COLO829 (cell line): ENCODE data around the gene ACTBL2.

Source experiments
- DNase-seq: peaks from one replicate; pipeline ENCODE4 v3.0.0; 2012; ENCODE audit warnings: low spot score

ACTBL2 gene

DNA sequence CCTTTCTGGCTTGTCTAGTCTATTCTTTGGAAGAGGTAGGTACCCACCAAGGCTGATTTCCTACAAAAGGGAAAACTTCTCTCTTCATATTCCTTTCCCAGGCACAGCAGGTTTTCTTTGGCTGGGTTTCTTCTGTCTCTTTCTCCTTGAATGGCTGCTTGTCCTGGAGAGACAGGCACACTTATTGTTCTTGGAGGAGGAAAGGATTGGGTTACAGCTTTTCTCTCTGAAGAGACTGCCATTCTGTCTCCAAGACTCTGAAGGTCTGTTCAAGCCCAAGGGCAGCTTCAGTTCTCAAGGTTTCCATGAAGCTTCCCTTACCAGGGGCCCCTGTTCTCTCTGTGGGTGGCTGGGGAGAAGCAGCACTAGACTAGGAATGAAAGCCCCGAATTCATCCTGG, 33.9 kb downstream of the ACTBL2 start:
- DNase-seq = peak; percentile 49

DNA sequence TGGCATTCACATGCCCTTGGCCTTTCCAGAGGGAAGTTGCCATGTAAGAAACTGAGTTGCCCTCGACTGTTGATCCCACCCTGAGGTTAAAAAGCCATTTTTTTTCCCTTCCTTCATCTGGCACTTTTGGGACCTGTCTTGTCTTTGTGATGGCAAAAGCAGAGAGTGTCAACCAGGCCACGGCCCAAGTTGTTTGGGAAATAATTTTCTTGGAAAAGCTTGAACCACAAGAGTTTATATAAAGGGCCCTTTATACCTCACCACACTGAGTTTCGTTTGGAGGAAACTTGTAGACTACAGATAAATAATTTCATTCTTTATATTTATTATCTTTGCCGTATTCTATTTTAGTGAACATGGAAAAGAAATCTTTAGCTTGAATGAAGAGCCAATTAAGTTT, 34.3 kb downstream of the ACTBL2 start:
- DNase-seq = no peak

DNA sequence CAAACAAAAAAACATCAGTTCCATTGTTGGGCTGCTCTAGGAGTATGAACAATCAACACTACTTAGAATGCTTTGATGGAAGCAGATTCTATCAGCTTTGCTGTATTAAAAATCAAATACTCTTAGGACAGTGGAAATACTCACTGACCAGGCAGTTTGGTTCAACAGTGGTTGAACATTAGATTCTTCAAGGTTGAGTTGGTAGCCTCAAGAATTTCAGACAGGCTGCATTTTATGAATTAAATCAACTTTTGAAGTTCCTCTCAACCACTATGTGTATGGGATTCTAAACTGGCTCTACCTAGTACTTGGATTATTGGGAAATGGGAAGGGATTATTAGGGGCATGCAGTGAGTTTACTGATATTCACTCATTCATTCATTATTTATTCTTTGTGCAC, 35.0 kb downstream of the ACTBL2 start:
- no peak for DNase-seq

DNA sequence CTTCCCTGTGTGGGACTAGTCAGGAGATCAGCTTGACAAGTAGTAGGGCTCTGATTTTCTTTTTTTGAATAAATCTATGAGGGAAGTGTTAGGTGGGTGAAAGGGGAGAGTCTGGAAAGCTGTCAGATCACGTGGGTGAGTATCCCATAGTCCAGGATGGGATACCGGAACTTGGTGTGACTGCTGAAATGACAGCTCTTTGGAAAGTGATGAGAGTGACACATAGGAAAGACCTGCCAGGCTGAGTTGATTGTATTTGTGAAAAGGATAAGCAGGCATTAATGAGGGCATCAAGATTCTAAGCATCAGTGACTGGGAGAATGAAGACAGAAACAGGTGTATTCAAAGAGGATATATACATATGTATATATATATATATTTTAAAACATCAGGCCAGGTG, 35.6 kb downstream of the ACTBL2 start:
- DNase-seq = no peak

DNA sequence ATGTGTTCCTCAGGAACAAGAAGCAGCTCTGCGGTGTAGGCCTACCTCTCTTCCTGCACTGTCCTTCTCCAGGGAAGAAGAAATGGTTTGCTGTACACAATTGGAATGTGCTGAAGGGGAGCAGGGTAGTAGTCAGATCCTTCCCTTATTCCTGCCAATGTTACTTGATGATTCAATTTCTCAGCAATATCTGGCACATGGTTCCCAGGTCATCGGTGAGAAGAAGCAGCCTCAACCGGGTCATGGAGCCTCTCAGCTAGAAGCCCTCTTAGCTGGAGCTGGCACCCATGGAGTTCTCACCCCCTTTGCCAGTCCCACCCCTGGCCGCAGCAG, 36.9 kb downstream of the ACTBL2 start:
- no peak for DNase-seq

DNA sequence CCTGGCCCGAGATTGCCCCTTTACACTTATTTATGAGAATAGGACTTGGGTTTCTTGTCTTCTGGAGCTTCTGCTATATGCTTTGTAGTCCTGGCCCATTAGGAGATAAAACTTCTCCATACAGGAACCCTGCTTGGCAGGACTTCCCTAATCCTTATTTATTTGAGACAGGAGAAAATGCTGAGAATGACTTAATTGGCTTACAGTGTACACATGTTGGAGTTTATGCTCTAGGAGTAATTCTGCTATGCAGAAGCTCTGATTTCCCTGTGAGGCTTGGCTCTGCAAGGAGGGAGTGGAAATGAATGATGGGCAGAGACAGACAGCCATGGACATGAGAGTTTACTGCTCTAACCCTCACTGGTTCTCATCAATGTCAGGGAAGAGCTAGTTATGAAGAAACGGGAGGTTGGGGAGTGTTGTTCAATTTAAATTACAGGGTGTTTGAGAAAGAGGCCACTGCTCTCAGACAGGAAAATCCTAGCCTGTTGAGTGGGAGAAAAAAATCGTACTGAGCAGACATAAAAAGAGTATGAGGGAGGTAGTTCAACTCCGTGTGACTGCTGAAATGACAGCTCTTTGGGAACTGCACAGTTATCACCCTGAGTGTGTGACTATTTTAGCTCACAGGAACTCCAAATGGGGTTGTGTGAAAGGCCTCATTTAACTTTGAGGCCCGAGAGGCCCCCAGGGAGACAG, 37.5 kb downstream of the ACTBL2 start:
- DNase-seq = no peak

DNA sequence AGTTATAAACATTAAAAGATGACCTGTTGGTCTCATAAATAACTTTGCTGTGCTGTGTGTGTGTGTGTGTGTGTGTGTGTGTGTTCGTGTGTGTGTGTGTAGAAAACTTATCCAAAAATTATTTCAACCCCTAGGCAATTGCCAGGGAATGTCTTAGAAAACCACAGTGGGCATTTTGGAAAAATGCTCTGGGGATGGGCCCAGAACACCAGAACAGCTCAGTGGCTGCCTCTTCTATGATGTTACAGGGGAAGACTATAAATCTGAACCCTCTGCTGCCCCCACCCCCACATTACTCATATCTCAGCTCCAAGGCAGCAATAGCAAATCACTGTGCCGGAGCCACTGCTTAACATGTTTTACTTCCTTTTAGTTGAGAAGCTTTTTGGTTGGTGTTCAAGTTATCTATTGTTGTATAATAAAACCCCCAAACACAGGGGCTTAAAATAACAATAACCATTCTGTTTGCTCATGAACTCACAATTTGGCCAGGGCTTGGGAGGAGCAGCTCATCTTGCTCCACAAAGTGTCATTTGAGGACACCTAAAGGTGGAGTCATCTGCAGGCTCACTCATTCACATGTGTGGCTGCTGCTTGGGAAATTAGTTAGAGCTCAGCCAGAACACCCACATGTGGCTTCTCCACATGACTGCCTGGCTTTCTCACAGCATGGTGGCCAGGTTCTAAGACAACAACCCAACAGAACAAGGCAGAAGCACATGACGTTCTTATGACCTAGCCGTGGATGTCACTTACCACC, 40.4 kb downstream of the ACTBL2 start:
- DNase-seq = no peak

DNA sequence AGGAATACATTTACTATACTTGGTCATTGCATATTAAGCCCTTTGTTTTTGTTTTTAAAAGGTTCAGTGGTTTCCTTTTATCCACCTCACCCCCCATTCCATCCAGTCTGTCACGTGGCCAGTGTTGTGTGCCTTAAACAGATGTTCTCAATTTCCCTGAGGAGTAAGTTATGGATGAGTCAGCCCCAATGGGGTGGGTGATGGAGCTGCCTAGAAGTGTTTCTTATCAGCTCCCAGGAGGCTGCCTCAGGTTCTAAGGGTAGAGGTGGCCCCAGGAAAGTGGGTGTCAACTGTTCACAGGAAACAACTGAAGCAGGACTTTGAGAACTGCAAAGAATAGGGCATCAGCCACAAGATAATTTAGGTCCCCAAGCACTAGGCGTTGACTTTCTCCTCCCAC, 41.1 kb downstream of the ACTBL2 start:
- peak; percentile 54 for DNase-seq

DNA sequence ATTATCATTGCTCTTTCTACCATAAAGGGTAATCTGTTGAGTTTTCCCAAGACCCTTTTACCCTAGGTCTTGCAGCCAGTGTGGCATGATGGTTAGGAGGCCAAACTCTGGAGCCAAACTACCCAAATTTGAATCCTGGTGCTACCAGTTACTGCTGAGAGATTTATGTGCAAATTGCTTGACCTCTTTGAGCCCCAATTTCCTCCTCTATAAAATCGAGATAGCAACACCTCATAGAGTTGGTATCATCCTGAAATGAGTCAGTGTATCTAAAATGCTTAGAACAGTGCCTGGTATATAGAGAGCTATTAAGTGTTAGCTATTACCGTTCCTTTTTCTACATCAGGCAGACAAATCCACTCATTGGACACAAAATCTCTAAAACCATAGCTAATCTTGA, 43.0 kb downstream of the ACTBL2 start:
- no peak for DNase-seq

DNA sequence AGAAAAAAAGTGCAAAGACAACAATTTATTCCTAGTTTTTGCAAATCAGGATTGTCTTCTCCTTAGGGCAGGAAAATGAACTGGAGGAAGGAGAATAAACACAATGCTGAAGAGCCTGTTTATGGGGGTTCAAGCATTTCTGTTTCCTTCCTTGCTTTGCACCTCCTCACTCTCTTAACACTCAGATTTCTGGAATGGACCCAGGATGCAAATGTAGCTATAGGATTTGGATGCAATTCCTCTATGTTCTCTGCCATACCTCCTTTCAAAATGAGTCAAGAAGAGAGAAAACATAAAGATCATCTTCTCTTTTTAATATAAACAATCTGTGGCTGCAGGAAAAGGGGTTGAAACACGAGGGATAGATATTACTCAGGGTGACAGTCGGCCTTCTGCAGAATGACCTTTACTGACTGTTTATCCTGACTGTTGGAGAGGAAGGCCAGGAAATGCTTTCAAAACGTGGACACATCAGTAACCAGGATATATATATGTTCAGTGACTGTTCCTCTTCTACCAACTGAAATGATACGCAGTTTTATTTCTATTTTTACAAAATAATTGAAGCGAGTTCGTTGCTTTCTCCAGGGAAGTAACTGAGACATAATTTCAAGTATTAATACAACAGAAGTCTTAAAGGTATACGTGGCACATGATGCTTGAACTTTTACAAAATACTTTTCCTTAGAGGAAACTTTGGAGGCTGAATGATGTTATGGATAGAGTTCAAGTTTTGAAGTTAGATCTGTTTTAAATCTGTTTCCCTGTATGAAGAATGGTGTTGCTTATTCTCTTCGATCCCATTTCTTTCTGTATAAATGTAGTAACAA, 44.4 kb downstream of the ACTBL2 start:
- DNase-seq = no peak

DNA sequence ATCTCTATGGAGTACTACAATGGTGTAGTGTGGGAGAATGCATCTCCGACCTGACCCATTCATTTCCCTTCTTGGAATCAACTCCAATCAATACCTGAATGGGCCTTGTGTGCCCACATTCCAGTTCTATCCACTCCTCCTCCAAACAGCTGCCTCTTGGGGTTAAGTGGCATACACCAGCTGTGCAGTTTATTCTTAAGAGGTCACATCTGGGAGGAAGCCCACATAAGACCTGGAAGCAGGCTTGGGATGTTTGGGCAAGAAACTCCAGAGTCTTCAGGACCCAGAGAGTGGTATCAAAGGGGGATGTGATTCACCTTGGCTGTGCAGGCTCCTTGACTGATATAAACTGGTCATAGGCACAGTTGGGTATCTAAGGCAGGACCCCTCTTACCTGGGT, 46.0 kb downstream of the ACTBL2 start:
- no peak for DNase-seq

DNA sequence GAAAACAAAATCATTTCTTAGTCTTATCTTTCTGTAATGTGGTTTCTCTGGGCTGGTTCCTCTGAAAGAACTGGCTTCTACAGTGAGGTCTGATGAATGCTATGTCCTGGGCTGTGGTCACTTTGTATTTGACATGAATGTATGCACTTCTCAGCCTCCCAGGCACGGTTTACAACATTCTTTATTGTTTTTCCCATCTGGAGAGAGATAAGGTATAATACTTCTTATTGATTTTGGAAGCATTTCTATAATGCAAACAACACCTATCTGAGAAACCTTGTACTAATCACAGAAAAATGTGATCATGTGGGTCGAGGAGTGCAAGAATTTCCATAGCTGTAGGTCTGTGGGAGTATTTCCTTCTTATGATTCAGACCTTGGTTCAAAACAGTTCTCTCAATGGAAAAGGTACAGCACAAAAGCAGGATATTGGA, 46.9 kb downstream of the ACTBL2 start:
- DNase-seq = no peak

DNA sequence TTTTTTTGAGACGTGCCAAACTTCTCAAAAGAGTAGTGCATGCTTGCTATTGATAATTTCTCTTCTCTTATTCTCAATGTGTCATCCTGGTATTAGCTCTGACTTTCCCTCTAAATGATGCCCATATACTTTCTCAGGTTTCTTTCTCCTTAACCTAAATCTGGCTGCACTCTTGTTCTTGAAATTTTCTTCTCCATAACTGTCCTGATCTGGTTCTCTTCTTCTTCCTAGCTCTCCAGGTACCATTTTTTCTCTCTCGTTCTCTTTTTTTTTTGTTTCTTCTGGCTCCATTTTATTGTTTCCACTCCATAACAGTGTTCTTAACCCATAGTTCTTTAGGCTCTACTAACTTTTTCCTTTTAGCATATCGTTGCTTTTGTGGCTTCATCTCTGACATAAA, 47.9 kb downstream of the ACTBL2 start:
- no peak for DNase-seq

DNA sequence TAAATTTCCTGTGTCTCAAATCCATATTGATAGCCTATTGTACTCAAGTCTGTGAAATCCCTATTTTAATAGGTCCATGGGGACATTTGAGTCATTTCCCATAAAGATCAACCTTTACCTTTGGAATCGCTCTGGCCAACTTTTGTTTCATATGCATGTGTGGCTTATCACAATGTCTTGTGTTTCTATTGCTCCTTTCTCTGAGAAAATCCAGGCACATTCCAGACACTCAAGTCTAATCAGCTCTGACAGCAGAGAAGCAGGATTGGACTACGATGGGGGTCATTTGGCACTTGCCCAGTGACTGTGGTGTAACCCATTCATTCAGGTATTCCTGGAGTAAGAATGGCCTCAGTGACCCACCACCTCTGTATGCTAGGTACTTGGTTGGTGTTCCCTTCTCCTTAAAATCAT, 48.4 kb downstream of the ACTBL2 start:
- DNase-seq = no peak

DNA sequence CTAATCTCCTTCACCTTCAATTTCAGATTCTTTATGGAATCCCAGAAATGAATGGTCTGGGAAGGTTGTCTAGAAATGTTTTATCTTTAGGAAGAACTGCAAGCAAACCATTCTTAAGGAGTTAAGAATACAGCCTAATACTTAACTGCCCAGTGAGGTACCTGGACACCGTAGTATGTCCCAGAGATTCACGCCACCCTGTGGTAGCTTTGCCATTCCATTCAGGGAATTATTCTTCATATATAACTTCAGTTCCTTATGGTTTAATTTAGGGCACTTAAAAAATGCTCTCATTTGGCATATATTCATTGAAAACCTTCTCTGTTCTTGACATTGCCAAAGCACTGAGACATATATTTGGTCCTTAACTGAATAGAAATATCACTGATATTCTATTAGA, 49.7 kb downstream of the ACTBL2 start:
- no peak for DNase-seq

DNA sequence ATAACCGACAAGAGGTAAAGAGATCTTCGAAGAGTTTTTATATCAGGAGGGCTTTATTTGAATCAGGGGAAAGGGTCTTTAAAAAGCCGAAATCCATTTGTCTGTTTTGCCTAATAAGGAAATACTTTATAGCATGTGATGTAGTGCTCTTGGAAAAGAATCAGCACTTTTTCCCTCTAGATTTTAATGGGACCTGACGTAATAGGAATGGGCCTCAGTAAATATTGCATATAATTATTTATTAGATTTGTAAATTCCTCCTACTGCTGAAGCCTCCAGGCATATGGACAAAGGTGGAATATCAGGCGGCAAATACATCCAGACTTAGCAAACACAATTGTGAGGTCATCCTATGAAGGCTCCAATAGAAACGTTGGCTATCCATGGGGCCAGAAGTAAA, 50.9 kb downstream of the ACTBL2 start:
- no peak for DNase-seq
